GM21367 (cell line): ENCODE data around the gene ZEB2.
A peak's percentile ranks its signal among the peaks of the same experiment; 100 is the strongest.
"Not testable (repeated sequence)": the region's sequence is repeated elsewhere in the genome, so short reads cannot be mapped to it uniquely, and the experiment has no call there.

Source experiments
- ATAC-seq: cut with Tn5 transposase; IDR thresholded peaks from one replicate; pipeline ENCODE4 v1.9.1; 2021; ENCODE audit not compliant: unreplicated experiment

The ZEB2 gene

GRCh38 chr2:144390424-144391020 is 129.4 kb downstream of the ZEB2 start:
- ATAC-seq: no peak

GRCh38 chr2:144389930-144390311 is 130.0 kb downstream of the ZEB2 start:
- no peak for ATAC-seq

GRCh38 chr2:144389151-144389929 is 130.6 kb downstream of the ZEB2 start:
- no peak for ATAC-seq

GRCh38 chr2:144385381-144385780 is 134.5 kb downstream of the ZEB2 start:
- ATAC-seq: no peak

- no peak for ATAC-seq
Measured at GRCh38 chr2:144383571-144384100, 136.3 kb downstream of the ZEB2 start.

GRCh38 chr2:144382849-144383248 is 137.1 kb downstream of the ZEB2 start:
- peak; percentile 99 for ATAC-seq

- ATAC-seq: no peak
Measured at GRCh38 chr2:144381716-144382115, 138.2 kb downstream of the ZEB2 start.

GRCh38 chr2:144379851-144380311 is 140.0 kb downstream of the ZEB2 start:
- ATAC-seq: no peak

- ATAC-seq: no peak
Measured at GRCh38 chr2:144378551-144378950, 141.4 kb downstream of the ZEB2 start.

- no peak for ATAC-seq
Measured at GRCh38 chr2:144377914-144378313, 142.0 kb downstream of the ZEB2 start.

GRCh38 chr2:144376926-144377325 is 143.0 kb downstream of the ZEB2 start:
- ATAC-seq: no peak

GRCh38 chr2:144376460-144376859 is 143.5 kb downstream of the ZEB2 start:
- no peak for ATAC-seq

- no peak for ATAC-seq
Measured at GRCh38 chr2:144374163-144374661, 145.7 kb downstream of the ZEB2 start.

- no peak for ATAC-seq
Measured at GRCh38 chr2:144372410-144373080, 147.4 kb downstream of the ZEB2 start.

- no peak for ATAC-seq
Measured at GRCh38 chr2:144370937-144371584, 148.9 kb downstream of the ZEB2 start.

GRCh38 chr2:144369416-144369815 is 150.5 kb downstream of the ZEB2 start:
- ATAC-seq: no peak

- no peak for ATAC-seq
Measured at GRCh38 chr2:144366825-144367429, 153.0 kb downstream of the ZEB2 start.

- peak; percentile 69 for ATAC-seq
Measured at GRCh38 chr2:144364944-144365738, 154.8 kb downstream of the ZEB2 start.

GRCh38 chr2:144364247-144364646 is 155.7 kb downstream of the ZEB2 start:
- not testable (repeated sequence) for ATAC-seq

GRCh38 chr2:144362401-144362800 is 157.5 kb downstream of the ZEB2 start:
- no peak for ATAC-seq
